Coronary artery (tissue), 2 donors: ENCODE results near the gene LCE2B.

Source experiments
- DNase-seq: peaks from one replicate; pipeline ENCODE4 v3.0.0-alpha.2; 2017; ENCODE audit warnings: low spot score
- H3K27ac ChIP-seq, 2 donors: fragments of 200-600 bp; sonication (generic); one replicate each; pipeline ENCODE4 v1.5.1; 2016 to 2019
- H3K4me3 ChIP-seq: fragments of 200-600 bp; sonication (generic); 2 replicates; pipeline ENCODE4 v1.5.1; 2016; ENCODE audit warnings: mild to moderate bottlenecking, moderate library complexity
- TF ChIP-seq, protein P1 (sequence below): fragments of 200-600 bp; sonication (generic); IDR thresholded peaks from one replicate; pipeline ENCODE4 v1.5.1; 2019; ENCODE audit warnings: antibody characterized with exemption

Gene LCE2B

DNA sequence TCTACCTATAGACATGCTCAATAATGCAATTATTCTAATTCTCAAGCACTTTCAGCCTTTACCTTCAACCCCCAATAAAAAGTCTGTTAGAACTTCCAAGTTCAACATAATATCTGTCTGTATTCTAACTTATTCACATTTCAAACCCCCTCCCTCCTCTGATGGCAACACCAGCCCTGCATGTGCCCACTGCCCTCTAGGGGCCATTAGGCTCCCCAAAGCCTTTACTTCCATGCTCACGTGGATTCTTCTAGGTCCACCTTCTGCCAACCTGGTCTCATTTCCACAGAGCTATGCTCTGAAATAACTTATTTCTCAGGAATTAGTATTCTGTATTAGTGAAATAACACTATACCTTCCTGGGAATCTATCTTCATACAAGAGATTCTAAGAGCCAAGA, 49.7 kb downstream of the LCE2B start:
- no peak overlapping the region for H3K4me3 ChIP-seq
- no peak overlapping the region for H3K27ac ChIP-seq
- DNase-seq, result no peak
- TF ChIP-seq, protein P1, sequence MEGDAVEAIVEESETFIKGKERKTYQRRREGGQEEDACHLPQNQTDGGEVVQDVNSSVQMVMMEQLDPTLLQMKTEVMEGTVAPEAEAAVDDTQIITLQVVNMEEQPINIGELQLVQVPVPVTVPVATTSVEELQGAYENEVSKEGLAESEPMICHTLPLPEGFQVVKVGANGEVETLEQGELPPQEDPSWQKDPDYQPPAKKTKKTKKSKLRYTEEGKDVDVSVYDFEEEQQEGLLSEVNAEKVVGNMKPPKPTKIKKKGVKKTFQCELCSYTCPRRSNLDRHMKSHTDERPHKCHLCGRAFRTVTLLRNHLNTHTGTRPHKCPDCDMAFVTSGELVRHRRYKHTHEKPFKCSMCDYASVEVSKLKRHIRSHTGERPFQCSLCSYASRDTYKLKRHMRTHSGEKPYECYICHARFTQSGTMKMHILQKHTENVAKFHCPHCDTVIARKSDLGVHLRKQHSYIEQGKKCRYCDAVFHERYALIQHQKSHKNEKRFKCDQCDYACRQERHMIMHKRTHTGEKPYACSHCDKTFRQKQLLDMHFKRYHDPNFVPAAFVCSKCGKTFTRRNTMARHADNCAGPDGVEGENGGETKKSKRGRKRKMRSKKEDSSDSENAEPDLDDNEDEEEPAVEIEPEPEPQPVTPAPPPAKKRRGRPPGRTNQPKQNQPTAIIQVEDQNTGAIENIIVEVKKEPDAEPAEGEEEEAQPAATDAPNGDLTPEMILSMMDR, result no peak
